Thyroid gland (tissue), 4 donors: ENCODE measurements around the gene CDK9. TPM values are rescaled to one million over a fixed set of nuclear protein-coding genes. Genes with fewer than 3 reads are reported as not detected.

ENCODE experiments used
- DNase-seq, 2 donors: peaks; one replicate each; pipeline ENCODE4 v3.0.0-alpha.2; 2019
- H3K27ac ChIP-seq, 3 donors: fragments of 200-600 bp; sonication (generic); 1 replicate in 2 of 3; 2 replicates in 1 of 3; pipeline ENCODE4 v1.5.1; 2016 to 2019; ENCODE audit warnings: mild to moderate bottlenecking in 1 of 3, moderate library complexity in 1 of 3
- H3K27me3 ChIP-seq: fragments of 200-600 bp; sonication (generic); one replicate; pipeline ENCODE4 v1.5.1; 2019
- H3K36me3 ChIP-seq, 2 donors: fragments of 200-600 bp; sonication (generic); one replicate each; pipeline ENCODE4 v1.5.1; 2016 to 2019
- H3K4me1 ChIP-seq, 2 donors: fragments of 200-600 bp; sonication (generic); one replicate each; pipeline ENCODE4 v1.5.1; 2017 to 2019
- H3K4me3 ChIP-seq, 3 donors: fragments of 200-600 bp; sonication (generic); replicated peaks in 1 of 3; 1 replicate in 2 of 3; 2 replicates in 1 of 3; pipeline ENCODE4 v1.5.1; 2016; ENCODE audit warnings: mild to moderate bottlenecking in 1 of 3
- H3K9me3 ChIP-seq: fragments of 200-600 bp; sonication (generic); one replicate; pipeline ENCODE4 v1.5.1; 2017
- POLR2A ChIP-seq, 2 donors: fragments of 450-650 bp; IDR thresholded peaks; one replicate each; pipeline ENCODE4 v1.6.1; 2017; ENCODE audit warnings: antibody characterized with exemption in 2 of 2, mild to moderate bottlenecking in 2 of 2, moderate library complexity in 1 of 2
- WGBS, 2 donors: methylation state at CpG; one replicate each; pipeline ENCODE4 v1.1.5; 2017; 5-methylcytosine and 5-hydroxymethylcytosine counted together
- intact Hi-C: fragments of 100-400 bp; cut with DNase I; formaldehyde crosslinking; loops from one replicate; pipeline ENCODE4 v1.15.1; 2023
- total RNA-seq, 4 donors: library from RNA; depleted of rRNA; stranded (reverse); fragments of >200 nt; gene quantifications; one replicate each; pipeline ENCODE4 v1.2.3, GENCODE V29; 2016
- TF ChIP-seq, protein P1 (sequence below), 6 experiments: fragments of 200-600 bp in 3 of 6; fragments of 450-650 bp in 3 of 6; sonication (generic) in 3 of 6; IDR thresholded peaks; one replicate each; pipeline ENCODE4 v1.5.1; 2016 to 2019; ENCODE audit warnings: antibody characterized with exemption in 6 of 6, mild to moderate bottlenecking in 2 of 6, inconsistent platforms in 1 of 6, moderate library complexity in 1 of 6

Gene CDK9
- total RNA-seq, 4 donors from 2014 or later: 47.5 to 85.2 (median 78.3) TPM

- TF ChIP-seq, protein P1, sequence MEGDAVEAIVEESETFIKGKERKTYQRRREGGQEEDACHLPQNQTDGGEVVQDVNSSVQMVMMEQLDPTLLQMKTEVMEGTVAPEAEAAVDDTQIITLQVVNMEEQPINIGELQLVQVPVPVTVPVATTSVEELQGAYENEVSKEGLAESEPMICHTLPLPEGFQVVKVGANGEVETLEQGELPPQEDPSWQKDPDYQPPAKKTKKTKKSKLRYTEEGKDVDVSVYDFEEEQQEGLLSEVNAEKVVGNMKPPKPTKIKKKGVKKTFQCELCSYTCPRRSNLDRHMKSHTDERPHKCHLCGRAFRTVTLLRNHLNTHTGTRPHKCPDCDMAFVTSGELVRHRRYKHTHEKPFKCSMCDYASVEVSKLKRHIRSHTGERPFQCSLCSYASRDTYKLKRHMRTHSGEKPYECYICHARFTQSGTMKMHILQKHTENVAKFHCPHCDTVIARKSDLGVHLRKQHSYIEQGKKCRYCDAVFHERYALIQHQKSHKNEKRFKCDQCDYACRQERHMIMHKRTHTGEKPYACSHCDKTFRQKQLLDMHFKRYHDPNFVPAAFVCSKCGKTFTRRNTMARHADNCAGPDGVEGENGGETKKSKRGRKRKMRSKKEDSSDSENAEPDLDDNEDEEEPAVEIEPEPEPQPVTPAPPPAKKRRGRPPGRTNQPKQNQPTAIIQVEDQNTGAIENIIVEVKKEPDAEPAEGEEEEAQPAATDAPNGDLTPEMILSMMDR (IDR thresholded peaks at IDR 0.05): no peak
- TF ChIP-seq POLR2A (IDR thresholded peaks at IDR 0.05): no peak
- Histone ChIP-seq H3K27ac (no peak overlapping the region), H3K27me3 (no peaks in the 10 kb centered on the region), H3K4me1 (no peaks in the 10 kb centered on the region), H3K4me3 (no peak overlapping the region), H3K36me3 (peaks cover 57 to 60% of the 10 kb centered on the region in 2 donors), H3K9me3 (no peaks in the 10 kb centered on the region)
- WGBS, 2 donors: 89 to 91% methylated on average over 18 of the region's 33 CpGs
- intact Hi-C loops: no loop called here
- DNase-seq: no peak
These were observed 29.9 kb downstream of the CDK9 start for GRCh38 chr9:127815512-127816361.

- no peaks in the 10 kb centered on the region for H3K9me3 ChIP-seq
- H3K4me3 ChIP-seq: no peak overlapping the region
- TF ChIP-seq POLR2A (IDR thresholded peaks at IDR 0.05): no peak
- TF ChIP-seq, protein P1 (IDR thresholded peaks at IDR 0.05): no peak
- H3K4me1 ChIP-seq: no peaks in the 10 kb centered on the region
- 81 to 90% methylated on average over 2 to 3 of the region's 3 CpGs for WGBS, 2 donors
- no peaks in the 10 kb centered on the region for H3K27me3 ChIP-seq
- no peak for DNase-seq
- H3K36me3 ChIP-seq: peaks cover 57 to 60% of the 10 kb centered on the region in 2 donors
- no peak overlapping the region for H3K27ac ChIP-seq
- intact Hi-C loops: no loop called here
These were observed 30.5 kb downstream of the CDK9 start for GRCh38 chr9:127816362-127816725.

GRCh38 chr9:127816728-127817127 lies 30.9 kb downstream of the CDK9 start:
- no peak for DNase-seq
- Histone ChIP-seq H3K36me3 (peaks cover 57 to 60% of the 10 kb centered on the region in 2 donors), H3K27me3 (no peaks in the 10 kb centered on the region), H3K9me3 (no peaks in the 10 kb centered on the region), H3K27ac (no peak overlapping the region), H3K4me3 (no peak overlapping the region), H3K4me1 (peaks cover 0 to under 1% of the 10 kb centered on the region in 2 donors)
- WGBS, 2 donors: 93 to 94% methylated on average over 3 to 6 of the region's 8 CpGs
- intact Hi-C loops: no loop called here
- TF ChIP-seq, protein P1 (IDR thresholded peaks at IDR 0.05): no peak
- no peak for TF ChIP-seq POLR2A (IDR thresholded peaks at IDR 0.05)

GRCh38 chr9:127817881-127818434 lies 32.1 kb downstream of the CDK9 start:
- Histone ChIP-seq H3K27ac (no peak overlapping the region), H3K36me3 (peaks cover 48 to 53% of the 10 kb centered on the region in 2 donors)
- WGBS, 2 donors: 89 to 90% methylated on average over 13 to 14 of the region's 17 CpGs

More at GRCh38 chr9:127817881-127818434, 32.1 kb downstream of the CDK9 start:
- TF ChIP-seq, protein P1 (IDR thresholded peaks at IDR 0.05): no peak
- Histone ChIP-seq H3K4me1 (peaks cover 7 to 10% of the 10 kb centered on the region in 2 donors), H3K4me3 (no peak overlapping the region), H3K27me3 (no peaks in the 10 kb centered on the region), H3K9me3 (no peaks in the 10 kb centered on the region)
- no peak for DNase-seq
- intact Hi-C loops: no loop called here
